ENCODE measurements around the gene SLC10A3. TPM values are rescaled to one million over a fixed set of nuclear protein-coding genes. Genes with fewer than 3 reads are reported as not detected.

Gene SLC10A3
- total RNA-seq, 1 experiment from 2014 or later, result 17.9 TPM

DNA sequence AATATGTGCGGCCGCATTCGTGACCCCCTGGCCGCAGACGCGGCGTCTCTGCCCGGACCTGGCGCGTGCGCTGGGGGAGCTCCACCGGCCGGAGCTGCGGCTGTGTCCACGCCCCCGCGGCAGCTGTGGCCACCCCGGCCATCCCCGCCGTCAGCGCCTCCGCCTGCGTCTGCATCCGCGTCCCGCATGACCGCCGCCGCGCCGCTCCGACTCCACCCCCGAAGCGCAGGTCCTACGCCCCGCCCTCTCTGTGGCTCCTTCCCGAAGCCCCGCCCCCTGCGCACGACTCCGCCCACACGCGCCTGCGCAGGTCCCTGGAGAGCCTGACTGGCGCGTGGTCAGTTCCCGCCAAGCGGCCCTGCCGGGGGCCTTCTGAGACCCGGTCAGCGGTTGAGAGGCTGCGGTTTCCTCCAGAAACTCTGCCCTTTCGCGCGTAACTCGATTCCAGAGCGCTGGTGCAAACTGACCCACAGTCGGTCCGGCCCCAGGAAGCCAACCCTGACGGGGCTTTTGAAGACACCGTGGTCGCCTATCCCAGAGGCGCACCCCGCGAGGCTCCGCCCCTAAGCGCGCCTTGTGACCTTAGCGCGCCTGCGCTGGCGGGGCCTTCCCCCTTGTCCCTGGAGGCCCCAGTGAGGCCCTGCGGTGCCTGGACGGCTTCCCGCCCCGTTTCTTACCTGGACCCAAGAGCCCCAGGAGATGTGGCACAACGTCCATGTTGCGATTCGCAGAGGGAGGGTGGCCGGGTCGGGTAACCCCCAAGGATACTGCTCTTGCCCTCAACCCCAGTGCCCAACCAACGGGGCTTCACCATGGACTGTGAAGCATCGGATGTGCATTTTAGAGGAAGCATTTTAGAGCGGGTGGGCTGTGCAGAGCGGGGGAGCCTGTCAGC is 11.5 kb downstream of the SLC10A3 start, which contains the start of gene LAGE3:
Gene LAGE3, minus strand, starts transcription at position 554 of the 895 bp plus-strand sequence. Its CDS starts 366 bp downstream, at position 188.
- Mint-ChIP-seq H3K27me3 (ENCODE audit: insufficient read depth, unreplicated experiment) (peaks cover 23% of the 10 kb centered on the region), H3K4me1 (ENCODE audit: insufficient read depth, unreplicated experiment) (peaks cover 7% of the 10 kb centered on the region), H3K27ac (ENCODE audit: low read depth, unreplicated experiment) (peak within 1 kb of the TSS; percentile 23), H3K36me3 (ENCODE audit: insufficient read depth, unreplicated experiment) (peaks cover 12% of the 10 kb centered on the region), H3K9me3 (ENCODE audit: unreplicated experiment) (no peaks in the 10 kb centered on the region), H3K4me3 (ENCODE audit: unreplicated experiment) (peak within 1 kb of the TSS; percentile 72)
- intact Hi-C loops (cut with micrococcal nuclease), result no loop called here
- BruUV-seq (replicated peaks), result no TSS peak
- POLR2A ChIA-PET, result interaction anchor here (1.1 to 1.4 kb wide), 2 partner anchors 12 to 21 kb away, joined by 5 to 6 read pairs; partner anchors contain the start of genes PLXNA3 and SLC10A3
- peak; percentile 84 for DNase-seq (ENCODE audit: unreplicated experiment)
- TF ChIP-seq, protein P1, sequence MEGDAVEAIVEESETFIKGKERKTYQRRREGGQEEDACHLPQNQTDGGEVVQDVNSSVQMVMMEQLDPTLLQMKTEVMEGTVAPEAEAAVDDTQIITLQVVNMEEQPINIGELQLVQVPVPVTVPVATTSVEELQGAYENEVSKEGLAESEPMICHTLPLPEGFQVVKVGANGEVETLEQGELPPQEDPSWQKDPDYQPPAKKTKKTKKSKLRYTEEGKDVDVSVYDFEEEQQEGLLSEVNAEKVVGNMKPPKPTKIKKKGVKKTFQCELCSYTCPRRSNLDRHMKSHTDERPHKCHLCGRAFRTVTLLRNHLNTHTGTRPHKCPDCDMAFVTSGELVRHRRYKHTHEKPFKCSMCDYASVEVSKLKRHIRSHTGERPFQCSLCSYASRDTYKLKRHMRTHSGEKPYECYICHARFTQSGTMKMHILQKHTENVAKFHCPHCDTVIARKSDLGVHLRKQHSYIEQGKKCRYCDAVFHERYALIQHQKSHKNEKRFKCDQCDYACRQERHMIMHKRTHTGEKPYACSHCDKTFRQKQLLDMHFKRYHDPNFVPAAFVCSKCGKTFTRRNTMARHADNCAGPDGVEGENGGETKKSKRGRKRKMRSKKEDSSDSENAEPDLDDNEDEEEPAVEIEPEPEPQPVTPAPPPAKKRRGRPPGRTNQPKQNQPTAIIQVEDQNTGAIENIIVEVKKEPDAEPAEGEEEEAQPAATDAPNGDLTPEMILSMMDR (IDR thresholded peaks at IDR 0.05; ENCODE audit: unreplicated experiment), result no peak
- CTCF ChIA-PET, result interaction anchor here (1.1 kb wide), 1 partner anchor 55 kb away, joined by 3 read pairs; no protein-coding TSS in a partner anchor

- BruUV-seq (replicated peaks), result TSS peak; percentile 82
- Mint-ChIP-seq H3K36me3 (ENCODE audit: insufficient read depth, unreplicated experiment) (peaks cover 19% of the 10 kb centered on the region), H3K4me3 (ENCODE audit: unreplicated experiment) (peak overlapping the region; percentile 72), H3K9me3 (ENCODE audit: unreplicated experiment) (no peaks in the 10 kb centered on the region), H3K4me1 (ENCODE audit: insufficient read depth, unreplicated experiment) (peaks cover 7% of the 10 kb centered on the region), H3K27me3 (ENCODE audit: insufficient read depth, unreplicated experiment) (peaks cover 23% of the 10 kb centered on the region), H3K27ac (ENCODE audit: low read depth, unreplicated experiment) (no peak overlapping the region)
- TF ChIP-seq, protein P1 (IDR thresholded peaks at IDR 0.05; ENCODE audit: unreplicated experiment), result no peak
- intact Hi-C loops (cut with micrococcal nuclease), result no loop called here
- ChIA-PET CTCF (interaction anchor here (0.6 to 1.1 kb wide), 2 partner anchors 56 to 1327 kb away, joined by 3 read pairs; no protein-coding TSS in a partner anchor), POLR2A (interaction anchor here (0.8 to 1.4 kb wide), 4 partner anchors 9 to 79 kb away, joined by 3 to 6 read pairs (median 6); partner anchors contain the start of genes PLXNA3 and SLC10A3)
- DNase-seq (ENCODE audit: unreplicated experiment), result no peak
Observed at GRCh38 chrX:154477891-154478477, 12.4 kb downstream of the SLC10A3 start.

- POLR2A ChIA-PET, result interaction anchor here (0.6 to 1.6 kb wide), 4 partner anchors 13 to 94 kb away, joined by 3 to 8 read pairs (median 4); partner anchors contain the start of genes FAM3A and SLC10A3
Observed at GRCh38 chrX:154476821-154477220, 13.6 kb downstream of the SLC10A3 start.

More at GRCh38 chrX:154476821-154477220, 13.6 kb downstream of the SLC10A3 start:
- TF ChIP-seq, protein P1 (IDR thresholded peaks at IDR 0.05; ENCODE audit: unreplicated experiment), result no peak
- Mint-ChIP-seq H3K27ac (ENCODE audit: low read depth, unreplicated experiment) (no peak overlapping the region), H3K4me1 (ENCODE audit: insufficient read depth, unreplicated experiment) (no peaks in the 10 kb centered on the region), H3K9me3 (ENCODE audit: unreplicated experiment) (no peaks in the 10 kb centered on the region), H3K36me3 (ENCODE audit: insufficient read depth, unreplicated experiment) (peaks cover 20% of the 10 kb centered on the region), H3K27me3 (ENCODE audit: insufficient read depth, unreplicated experiment) (peaks cover 15% of the 10 kb centered on the region), H3K4me3 (ENCODE audit: unreplicated experiment) (no peak overlapping the region)
- DNase-seq (ENCODE audit: unreplicated experiment), result no peak
- intact Hi-C loops (cut with micrococcal nuclease), result no loop called here
- CTCF ChIA-PET, result interaction anchor here (0.7 to 0.8 kb wide), 2 partner anchors 12 to 28 kb away, joined by 3 read pairs; no protein-coding TSS in a partner anchor
- no TSS peak for BruUV-seq (replicated peaks)

Data from MCF 10A (cell line).